VCaP (cell line): Measurements from ENCODE around the gene ALOX15B.

Experiments used
- H3K27ac ChIP-seq: fragments of 450-650 bp; 2 replicates; pipeline ENCODE4 v1.5.1; 2017
- TF ChIP-seq, protein P1 (sequence below): fragments of 450-650 bp; conservative IDR thresholded peaks from 2 replicates; pipeline ENCODE4 v1.5.1; 2017; ENCODE audit warnings: mild to moderate bottlenecking, moderate library complexity

ALOX15B gene

DNA sequence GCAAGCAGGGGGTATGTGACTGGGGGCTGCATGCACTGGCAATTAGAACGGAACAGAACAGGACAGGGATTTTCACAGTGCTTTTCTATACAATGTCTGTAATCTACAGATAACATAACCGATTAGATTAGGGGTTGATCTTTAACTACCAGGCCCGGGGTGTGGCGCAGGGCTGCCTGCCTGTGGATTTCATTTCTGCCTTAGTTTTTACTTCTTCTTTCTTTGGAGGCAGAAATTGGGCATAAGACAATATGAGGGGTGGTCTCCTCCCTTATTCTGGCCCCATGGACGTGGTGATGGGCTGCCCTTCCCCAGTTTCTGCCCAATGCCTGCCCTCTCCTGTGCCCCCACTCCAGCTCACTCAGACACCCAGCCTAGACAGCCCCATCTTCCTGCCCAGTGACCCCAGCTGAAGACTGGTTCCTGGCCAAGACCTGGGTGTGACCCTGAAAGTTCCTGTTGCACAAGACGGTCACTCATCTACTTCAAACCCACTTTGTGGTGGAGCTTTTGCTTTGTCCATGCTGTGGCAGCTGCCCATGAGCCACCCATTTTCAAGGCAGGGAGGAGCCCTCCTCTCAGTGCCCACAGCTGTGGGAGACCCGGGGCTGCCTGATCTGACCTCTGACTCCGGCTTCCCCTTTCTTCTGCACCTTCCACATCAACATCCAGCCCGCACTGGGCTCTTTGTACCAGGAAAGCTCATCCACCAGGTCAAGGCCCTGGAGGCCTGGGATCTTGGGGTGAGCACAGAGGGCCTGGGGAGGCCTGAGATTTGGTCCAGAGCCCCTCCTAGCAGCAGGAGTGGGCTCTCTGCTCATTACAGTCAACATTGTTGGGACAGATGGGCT is 30.1 kb downstream of the ALOX15B start:
- peak overlapping the region; percentile 61; the same call in 1 of the 2 replicates for H3K27ac ChIP-seq
- TF ChIP-seq, protein P1, sequence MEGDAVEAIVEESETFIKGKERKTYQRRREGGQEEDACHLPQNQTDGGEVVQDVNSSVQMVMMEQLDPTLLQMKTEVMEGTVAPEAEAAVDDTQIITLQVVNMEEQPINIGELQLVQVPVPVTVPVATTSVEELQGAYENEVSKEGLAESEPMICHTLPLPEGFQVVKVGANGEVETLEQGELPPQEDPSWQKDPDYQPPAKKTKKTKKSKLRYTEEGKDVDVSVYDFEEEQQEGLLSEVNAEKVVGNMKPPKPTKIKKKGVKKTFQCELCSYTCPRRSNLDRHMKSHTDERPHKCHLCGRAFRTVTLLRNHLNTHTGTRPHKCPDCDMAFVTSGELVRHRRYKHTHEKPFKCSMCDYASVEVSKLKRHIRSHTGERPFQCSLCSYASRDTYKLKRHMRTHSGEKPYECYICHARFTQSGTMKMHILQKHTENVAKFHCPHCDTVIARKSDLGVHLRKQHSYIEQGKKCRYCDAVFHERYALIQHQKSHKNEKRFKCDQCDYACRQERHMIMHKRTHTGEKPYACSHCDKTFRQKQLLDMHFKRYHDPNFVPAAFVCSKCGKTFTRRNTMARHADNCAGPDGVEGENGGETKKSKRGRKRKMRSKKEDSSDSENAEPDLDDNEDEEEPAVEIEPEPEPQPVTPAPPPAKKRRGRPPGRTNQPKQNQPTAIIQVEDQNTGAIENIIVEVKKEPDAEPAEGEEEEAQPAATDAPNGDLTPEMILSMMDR = no peak

DNA sequence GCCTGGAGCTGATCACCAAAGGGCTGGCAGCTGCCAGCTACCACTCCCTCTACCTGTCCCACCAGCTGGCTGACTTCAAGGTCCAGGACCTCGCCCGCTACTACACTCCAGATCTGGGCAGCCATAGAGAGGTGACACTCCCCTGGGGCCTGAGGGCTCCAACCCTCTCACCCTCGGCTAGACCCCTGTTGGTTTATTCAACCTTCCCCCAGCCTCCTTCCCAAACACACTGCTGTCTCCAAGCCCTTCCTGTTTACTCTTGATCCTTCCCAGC is 30.7 kb downstream of the ALOX15B start:
- H3K27ac ChIP-seq = no peak overlapping the region
- TF ChIP-seq, protein P1 = no peak

DNA sequence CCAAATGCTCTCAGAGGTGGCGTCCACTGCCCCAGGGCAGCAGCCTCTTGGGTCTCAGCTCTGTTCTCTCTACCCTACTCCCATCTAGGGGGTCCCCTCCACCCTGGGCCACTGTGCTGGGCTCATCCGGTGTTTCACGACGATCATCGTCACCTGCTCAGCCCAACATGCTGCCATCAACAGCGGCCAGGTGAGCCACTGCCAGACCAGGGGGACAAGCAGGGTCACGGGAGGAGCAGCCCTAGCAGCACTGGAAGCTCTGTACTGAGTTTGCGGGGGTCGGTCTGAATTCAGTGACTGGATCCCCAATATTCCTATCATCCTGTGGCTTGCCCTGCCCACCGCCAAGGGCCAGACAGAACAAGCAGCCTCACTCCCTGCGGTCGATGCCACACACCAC is 32.6 kb downstream of the ALOX15B start:
- no peak overlapping the region for H3K27ac ChIP-seq
- TF ChIP-seq, protein P1 = no peak

GRCh38 chr17:8072341-8072728 is 33.5 kb downstream of the ALOX15B start:
- TF ChIP-seq, protein P1 = no peak
- no peak overlapping the region for H3K27ac ChIP-seq

- no peak overlapping the region for H3K27ac ChIP-seq
- TF ChIP-seq, protein P1 = no peak
Observed at GRCh38 chr17:8072729-8073461, 34.0 kb downstream of the ALOX15B start.

- TF ChIP-seq, protein P1 = peak; percentile 87
- H3K27ac ChIP-seq = no peak overlapping the region
Observed at GRCh38 chr17:8073627-8074484, 35.0 kb downstream of the ALOX15B start.

GRCh38 chr17:8074554-8074953 is 35.7 kb downstream of the ALOX15B start:
- TF ChIP-seq, protein P1 = no peak
- no peak overlapping the region for H3K27ac ChIP-seq
